HG03103 (cell line): Measurements from ENCODE around the gene DLG2.
A peak's percentile ranks its signal among the peaks of the same experiment; 100 is the strongest.

ENCODE experiments used
- ATAC-seq: cut with Tn5 transposase; IDR thresholded peaks from one replicate; pipeline ENCODE4 v1.9.1; 2021; ENCODE audit warnings: low read depth; ENCODE audit not compliant: unreplicated experiment

Gene DLG2

GRCh38 chr11:83728281-83728680 lies 1898.9 kb downstream of the DLG2 start:
- no peak for ATAC-seq

DNA sequence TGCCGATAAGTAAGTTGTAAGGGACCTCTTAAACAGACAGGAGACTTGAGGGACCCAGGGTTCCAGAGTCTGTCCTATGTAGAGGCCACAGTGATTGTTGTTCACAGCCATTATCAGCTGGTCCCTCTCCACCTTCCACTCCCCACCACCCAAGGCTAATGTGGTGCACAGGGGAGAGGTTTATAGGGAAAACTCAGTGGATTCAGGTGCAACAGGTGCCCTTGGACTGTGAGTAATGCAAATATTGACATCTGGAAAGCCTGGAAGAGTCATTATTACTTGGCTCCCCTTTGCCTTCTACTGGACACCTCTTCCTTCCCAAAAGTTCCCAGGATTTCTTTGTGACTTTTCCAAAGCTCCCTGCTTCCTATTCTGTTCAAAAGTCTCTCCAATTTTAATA lies 1899.9 kb downstream of the DLG2 start:
- no peak for ATAC-seq

GRCh38 chr11:83726316-83726715 lies 1900.8 kb downstream of the DLG2 start:
- no peak for ATAC-seq

DNA sequence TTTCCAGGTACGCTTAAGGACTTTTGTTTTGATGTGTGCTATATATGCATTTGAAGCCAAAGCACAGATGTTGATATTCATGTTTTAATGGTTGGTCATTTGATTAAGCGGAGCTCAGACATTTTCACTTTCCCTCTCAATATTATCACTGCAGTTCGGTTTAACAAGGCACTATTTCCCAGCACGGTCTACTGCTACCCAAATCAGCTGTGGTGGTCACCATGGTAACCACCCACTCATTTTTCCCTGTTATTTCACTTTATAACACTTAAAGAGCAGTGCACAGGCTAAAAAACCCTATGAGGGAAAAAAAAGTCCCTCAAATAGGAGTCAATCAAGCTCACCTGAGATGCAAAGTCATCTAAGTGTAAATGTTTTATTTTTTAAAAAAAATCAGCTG lies 1901.4 kb downstream of the DLG2 start:
- ATAC-seq: peak; percentile 53

DNA sequence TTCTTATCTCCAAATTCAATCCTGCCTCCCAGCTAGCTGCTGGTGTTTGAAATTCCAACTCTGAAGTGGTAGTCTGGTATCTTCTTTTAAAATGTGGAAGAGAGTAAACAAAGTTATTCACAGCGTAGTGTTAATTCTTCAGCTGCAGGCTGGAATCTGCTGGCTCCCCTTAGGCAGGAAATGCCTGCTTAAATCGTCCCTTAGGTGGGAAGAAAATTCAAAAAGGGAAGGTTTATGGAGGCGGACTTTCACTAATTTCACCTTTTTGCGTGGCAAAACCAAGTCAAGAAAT lies 1901.9 kb downstream of the DLG2 start:
- ATAC-seq: no peak

DNA sequence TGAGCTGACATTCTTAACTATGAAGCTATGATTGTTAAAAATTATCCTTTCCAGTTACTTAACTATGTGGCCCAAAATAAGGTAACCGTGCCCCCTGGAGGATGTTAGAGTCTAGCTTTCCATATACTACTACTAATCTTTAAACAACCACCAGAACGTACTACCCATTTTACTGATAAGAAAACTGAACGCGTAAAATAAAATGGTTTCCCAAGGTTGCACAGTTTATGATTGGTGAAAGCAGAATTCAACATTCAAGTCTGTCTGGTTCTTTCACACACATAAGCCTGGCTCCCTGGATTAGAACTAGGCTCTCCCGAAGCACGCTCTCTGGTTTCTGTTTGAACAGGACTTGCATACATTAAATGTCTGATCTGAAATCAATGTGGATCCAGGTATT lies 1903.1 kb downstream of the DLG2 start:
- ATAC-seq: peak; percentile 60

DNA sequence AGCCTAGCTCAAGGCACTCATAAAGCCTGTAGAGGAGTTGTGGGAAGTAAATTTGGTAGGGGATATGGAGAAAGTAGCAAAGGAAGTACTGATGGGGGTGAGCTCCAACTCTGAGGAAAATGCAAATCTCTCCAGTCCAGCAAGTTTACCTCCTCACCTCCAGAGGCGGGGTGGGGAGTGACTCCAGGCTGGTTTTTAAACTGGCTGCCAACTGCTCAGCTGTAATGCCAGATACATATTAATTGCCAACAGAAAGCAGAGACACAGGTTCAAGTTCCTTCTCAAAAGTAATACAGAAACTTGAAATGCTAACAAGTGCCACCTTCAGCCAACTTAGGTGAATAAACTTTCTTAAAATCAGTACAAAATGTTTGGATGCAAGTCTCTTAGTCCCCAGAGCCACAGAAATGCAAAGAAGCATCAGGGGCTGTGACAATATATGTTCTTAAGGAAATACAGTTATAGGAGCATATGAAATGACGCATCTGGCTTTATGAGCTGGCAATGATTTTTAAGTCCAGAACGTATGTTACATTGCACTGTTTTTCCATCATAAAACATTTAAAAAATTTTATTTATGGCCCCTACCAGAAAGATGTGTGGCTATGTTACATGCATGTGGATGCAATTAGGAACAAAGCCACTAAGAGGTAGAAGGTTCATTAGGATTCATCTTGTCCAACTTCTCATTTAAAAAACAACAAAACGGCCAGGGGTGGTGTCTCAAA lies 1904.6 kb downstream of the DLG2 start:
- no peak for ATAC-seq

DNA sequence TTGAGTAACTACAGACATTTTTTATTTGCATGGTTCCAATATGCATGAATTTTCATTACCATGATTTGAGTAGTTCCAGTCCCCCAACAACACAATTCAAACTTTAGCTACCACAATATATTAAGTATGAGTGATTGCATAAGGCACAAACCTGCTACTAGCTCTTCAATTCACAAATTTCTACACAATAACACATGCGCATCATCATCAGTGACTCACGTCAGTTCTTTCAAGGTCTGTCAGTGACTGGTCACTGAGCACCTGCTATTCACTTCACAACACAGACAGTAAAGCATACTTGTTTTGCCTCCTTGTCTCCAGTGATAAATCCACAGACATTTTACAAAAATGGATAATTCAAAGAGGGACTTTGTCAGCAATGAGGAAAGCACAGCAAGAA lies 1905.9 kb downstream of the DLG2 start:
- no peak for ATAC-seq

DNA sequence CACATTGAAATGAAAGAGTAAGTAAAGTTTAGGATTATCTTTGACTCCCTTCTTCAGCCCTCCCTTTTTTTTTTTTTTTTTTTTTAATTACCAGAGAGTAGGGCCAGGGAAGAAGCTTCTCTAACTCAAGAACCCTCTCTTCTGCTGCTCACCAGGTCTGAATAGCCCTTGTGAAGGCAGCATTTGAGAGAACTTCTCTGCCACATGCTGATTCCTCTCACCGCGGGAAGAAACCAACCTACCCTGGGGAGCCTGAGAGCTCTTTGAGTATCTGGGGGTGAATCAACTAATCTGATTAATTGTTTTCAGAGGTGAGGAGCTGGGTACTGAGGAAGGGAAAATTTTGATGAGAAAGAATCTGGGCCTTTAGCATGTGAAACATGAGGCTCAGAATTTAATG lies 1906.5 kb downstream of the DLG2 start:
- ATAC-seq: no peak

DNA sequence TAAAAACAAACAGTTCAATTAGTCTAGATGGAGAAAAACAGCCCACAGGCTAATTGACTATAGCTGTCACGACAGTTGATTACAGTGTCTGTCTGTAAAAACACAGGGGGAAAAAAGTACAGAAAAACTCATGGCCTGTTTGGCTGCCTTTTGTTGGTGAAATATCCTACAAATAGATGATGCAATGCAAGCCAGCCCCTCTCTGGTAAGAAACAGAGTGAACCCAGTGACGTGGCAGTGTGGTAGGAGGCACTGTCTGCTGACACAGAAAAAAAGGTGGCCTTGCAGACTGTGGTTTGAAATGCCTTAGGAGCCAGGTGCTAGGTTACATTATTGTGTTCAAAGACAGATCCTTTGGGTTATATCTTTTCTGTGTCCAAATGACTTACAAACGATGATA lies 1909.6 kb downstream of the DLG2 start:
- no peak for ATAC-seq

DNA sequence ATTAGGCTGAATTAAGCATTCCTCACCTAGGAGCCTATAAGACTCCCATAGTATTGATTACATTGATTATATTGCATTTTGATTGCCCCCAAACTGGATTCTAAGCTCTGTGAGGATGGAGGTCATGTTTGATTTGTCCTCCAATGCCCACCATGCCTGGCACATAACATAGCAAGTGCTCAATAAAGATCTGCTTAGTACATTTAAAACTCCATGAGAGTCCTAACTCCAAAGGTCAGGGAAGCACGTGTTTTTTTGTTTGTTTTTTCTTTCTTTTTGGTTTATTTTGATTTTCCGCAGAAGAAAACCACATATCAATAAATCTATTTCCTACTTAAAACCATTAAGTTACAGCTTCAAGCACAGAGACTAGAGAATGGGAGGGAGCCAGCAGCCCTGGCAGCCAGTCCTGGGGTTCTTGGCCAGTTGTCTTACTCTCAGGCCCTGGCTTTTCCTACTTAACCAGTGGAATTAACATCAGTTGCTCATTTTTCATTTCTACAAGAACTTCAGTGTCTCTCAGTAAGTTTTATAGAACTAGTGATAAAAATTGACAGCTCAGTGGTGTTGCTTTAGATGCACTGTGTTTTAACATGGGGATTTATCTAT lies 1911.1 kb downstream of the DLG2 start:
- no peak for ATAC-seq

DNA sequence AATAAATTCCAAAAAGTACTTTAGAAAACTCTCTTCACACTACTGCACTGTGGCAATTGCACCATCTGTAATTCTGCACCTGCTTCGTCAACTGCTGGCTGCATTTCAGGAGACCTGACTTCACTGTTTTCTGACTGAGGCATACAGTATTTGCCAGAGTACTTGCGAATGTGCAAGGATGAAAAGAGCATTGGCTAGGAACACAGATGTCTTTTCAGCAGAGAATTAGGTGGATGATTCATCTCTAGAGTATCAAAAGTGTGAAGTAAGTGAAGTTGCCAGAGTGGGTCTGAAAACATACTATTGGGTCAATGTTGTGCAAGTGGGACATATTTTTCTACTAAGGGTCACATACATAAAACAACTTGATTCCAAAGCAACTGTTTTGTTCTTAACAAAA lies 1913.4 kb downstream of the DLG2 start:
- no peak for ATAC-seq

DNA sequence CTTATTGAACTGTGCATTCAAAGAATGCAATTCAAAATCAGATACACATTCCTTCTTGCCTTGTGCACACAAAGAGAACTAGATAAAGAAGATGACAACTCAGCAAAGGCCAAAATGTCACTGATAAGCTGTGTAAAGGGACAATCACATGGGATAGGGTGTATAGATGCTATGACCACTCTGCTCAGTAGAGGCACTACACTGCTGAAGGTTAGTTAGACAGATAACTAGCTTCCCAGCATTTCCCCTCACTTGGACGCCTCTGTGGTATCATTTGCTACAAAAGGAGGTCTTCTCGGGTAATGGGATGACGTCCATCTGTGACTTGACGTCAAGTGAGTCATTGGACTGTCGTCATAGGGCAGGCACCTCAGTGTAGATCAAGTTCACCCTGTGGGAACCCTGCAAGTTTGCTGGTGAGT lies 1916.0 kb downstream of the DLG2 start:
- no peak for ATAC-seq

- ATAC-seq: no peak
Measured at GRCh38 chr11:83709434-83709833, 1917.7 kb downstream of the DLG2 start.

GRCh38 chr11:83706566-83706965 lies 1920.6 kb downstream of the DLG2 start:
- ATAC-seq: no peak

DNA sequence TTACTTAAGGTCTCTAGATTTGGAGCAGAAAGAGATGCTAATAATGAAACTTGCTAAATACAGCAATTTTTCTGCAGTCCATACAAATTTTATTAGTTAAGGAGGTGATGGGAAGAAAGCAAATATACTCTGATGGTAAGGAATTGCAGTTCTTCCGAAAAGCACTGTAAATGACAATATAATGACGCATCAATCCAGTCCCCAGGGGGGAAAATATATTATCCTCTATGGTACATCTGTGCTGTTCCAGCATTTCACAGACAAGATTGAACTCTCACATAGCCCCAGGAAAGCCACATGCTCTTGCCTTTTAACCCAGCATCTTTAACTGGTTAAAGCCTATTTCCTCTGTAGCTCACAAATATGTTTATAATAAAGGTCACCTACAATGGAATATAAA lies 1924.3 kb downstream of the DLG2 start:
- ATAC-seq: no peak

DNA sequence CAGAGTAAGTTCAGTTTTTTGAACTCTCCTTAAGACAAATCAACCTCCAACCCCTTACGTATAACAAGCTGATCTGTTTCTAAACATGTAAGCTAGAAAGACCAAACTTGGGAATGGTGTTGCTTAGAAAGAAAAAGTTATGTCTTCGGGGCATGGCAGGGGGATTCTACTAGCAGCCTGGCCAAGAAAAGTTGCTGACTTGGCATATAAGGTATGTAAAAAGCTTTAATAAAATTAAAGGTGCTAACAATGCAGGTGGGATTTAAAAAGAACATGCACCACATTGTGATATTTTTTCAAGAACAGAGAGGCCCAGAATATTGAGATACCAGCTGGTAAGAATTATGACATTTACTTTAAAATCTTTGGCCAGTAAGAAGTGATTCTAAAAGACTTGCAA lies 1929.6 kb downstream of the DLG2 start:
- no peak for ATAC-seq

DNA sequence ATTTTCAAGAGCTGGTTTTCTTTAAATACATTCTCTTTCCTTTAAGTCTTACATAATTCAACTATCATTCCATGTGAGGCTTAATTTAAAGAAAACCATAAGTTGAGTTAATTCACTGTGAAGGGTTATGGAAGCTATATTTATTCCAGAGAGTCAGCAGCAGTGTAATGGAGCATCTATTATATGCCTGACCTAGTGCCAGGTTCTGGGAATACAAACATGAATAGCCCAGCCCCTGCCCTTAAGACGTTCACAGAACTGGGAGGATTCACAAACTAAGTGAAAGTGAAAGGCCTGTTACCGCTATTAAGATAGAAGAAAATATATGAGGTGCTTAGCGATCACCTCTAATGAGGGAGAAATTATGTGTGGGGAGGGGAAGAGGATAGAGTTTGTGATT lies 1932.1 kb downstream of the DLG2 start:
- ATAC-seq: no peak

- no peak for ATAC-seq
Measured at GRCh38 chr11:83694191-83694910, 1932.8 kb downstream of the DLG2 start.

DNA sequence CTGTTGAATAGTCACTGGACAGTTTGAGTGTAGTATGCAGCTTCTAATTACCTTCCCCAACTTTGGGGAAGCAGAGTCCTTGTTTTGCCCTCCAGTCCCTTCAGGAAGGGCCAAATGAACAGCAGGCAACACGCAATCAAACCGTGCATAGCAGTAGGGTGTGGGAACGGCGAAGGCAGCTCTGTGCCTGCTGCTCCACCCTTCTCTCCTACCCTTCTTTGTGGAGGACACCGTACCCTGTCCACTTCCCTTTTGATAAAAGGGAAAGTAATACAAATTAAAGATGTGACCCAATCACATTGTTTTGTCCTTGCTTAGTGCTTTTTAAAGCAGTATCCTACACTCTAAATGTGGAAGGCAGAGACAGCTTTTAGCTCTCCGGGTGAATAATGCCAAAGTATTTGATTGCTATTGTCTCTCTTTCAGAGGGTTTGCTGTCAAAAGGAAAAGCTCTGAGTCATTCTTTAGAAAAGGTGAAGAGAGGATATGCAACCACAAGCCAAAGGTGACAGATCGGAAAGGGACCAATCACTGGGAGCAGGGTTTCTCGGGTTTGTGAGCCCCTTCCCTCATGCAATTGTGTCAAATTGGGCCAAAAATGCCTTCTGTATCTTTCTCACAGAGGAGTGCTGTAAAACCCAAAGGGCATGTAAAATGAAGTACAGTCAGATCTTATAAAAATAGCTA lies 1933.7 kb downstream of the DLG2 start:
- no peak for ATAC-seq

DNA sequence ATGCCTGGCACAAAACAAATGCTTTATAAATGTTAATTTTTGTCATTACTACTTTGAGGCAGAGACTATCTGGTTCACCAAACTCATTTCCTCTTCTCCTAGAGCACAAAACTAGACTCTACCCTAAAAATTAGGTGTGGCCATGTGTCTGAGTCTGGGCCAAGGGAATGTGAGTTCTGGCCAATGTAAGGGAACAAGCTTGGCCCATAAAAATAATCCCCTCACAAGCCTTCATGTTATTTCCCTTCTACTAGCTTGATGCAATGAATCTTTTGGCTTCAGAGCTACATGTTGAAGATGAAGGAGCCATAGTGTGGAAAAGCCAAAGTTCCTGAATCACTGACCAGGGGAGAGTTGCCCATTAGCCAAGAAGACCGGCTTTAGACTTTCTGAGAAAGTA lies 1934.5 kb downstream of the DLG2 start:
- ATAC-seq: no peak
